Stimulated activated CD4-positive, alpha-beta T cell treated with anti-CD3 and anti-CD28 coated beads, Interleukin-12 subunit alpha, Interleukin-12 subunit beta, amount 100 ng/mL, for 48 hours (primary cell): Measurements from ENCODE around the gene ZFAND2B.
"Not testable (repeated sequence)": the region's sequence is repeated elsewhere in the genome, so short reads cannot be mapped to it uniquely, and the experiment has no call there.

Experiments
- DNase-seq, 3 donors: peaks; one replicate each; pipeline ENCODE4 v3.0.0-alpha.2; 2020; ENCODE audit warnings: low read depth in 2 of 3, low spot score in 1 of 3

The ZFAND2B gene

DNA sequence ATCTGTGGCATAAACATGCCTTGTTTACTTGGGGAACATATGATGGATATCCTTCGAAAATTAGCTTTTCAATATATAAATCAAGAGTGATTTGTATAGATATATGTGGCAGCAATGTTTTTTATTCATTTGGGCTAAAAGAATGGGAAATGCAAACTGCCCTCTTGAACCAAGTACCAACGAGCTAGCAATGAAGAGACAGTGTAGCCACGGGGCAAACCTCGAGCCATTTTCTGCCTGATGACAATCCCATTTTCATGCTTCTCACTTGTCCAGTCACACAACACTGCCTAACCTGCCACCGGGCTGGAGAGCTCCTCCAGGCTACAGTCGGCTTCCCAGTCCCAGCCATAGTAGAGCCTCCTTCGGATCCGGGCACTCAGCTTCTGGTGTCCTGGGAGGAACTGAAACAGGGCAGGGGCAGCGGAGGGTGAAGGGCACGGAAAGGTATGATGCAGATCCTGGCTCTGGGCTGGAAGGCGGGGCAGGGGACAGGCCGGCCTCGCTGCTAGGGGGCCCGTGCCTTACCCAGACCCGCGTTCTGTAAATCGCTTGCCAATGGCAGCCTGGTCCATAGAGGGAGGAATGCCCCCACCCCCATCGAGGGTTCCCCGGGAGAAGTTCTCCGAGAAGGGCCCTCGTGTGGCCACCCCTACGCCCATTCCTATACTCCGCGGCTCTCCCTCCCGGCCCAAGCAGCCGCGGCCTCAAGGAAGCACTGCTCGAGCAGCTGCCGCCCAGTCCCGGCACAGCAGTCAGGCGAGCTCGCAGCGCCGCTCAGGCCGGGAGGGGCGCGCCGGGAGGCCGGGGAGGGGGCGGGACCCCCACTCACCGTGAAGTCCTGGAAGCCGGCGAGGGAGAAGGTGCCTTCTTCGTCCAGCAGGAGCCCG, 30.4 kb upstream of the ZFAND2B start:
- peak in 1 of 3 donors; percentile 25 for DNase-seq

DNA sequence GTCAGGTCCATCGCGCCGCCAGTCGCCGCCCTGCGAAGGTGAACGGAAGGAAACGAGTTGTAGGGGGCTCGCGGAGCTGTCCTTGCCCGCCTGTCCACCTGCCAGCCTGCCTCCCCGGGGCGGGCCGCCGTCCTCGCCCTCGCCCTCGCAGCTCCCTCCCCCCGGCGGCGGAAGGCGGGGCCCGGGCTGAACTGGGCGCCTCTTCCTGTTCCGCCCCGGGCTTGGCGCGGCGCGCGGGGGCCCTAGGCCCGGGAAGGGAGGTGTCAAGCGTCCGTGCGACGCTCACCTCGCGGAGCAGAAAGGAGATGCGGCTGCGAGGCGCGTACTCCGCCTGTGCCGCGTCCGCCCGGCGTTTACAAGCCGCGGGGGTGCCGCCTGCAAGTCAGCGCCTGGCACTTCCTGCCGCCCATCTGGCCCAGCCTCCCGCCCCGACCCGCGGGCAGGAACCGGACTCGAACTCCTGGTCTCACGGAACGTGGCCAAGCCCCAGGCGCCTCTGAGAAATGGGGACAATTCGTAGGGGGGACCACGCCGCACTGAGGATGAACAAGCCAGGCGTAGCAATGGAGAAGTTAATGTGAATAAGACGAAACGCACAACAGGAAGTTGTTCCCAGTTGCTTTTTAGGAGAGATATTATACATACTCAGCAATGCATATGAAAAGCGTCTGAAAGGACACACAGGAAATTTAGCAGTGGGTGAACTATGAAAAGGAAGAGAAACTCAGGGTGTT, 29.6 kb upstream of the ZFAND2B start, which contains the start of gene CNPPD1:
TSS of gene CNPPD1 (minus strand) at position 108 of the 734 bp plus-strand sequence. CDS start at position 11, 97 bp downstream.
- DNase-seq = peak; percentile 64 to 86 (median 75)

GRCh38 chr2:219177552-219178376, 28.8 kb upstream of the ZFAND2B start, which contains the start of gene RETREG2:
Gene RETREG2, plus strand, starts transcription at chr2:219178275. Its CDS starts 78 bp downstream, at chr2:219178353.
- peak; percentile 61 to 73 (median 63) for DNase-seq

DNA sequence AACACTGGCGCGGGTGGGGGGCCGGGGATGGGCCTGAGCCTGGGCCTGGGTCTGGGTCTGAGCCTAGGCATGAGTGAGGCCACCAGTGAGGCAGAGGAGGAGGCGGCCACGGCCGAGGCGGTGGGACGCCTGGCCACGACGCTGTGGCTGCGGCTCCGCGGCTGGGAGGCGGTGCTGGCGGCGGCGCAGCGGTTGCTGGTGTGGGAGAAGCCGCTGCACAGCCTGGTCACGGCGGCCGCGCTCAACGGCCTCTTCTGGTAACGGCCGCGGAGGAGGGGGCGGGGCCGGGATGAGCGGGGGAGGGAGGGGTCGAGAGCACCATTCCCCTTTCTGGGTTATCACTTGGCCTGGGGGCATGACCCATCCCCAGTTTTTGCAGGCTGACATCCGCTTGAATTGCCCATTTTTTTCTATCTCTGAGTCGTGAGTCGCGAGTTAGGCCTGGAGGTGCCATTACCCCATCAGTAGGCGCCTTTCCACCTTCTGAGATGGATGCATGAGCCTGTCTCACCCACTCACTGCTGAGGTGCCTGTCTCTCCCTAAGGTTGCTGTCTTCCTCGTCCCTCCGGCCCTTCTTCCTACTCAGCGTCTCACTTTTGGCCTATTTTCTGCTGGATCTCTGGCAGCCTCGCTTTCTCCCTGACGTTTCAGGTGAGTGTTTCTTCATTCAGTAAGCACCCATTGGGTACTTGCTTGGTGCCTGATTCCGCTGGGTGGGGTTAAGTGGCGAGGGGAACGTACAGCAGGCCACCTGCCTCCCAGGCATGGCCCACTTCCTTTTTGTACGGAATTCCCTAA, 28.0 kb upstream of the ZFAND2B start:
- no peak for DNase-seq

DNA sequence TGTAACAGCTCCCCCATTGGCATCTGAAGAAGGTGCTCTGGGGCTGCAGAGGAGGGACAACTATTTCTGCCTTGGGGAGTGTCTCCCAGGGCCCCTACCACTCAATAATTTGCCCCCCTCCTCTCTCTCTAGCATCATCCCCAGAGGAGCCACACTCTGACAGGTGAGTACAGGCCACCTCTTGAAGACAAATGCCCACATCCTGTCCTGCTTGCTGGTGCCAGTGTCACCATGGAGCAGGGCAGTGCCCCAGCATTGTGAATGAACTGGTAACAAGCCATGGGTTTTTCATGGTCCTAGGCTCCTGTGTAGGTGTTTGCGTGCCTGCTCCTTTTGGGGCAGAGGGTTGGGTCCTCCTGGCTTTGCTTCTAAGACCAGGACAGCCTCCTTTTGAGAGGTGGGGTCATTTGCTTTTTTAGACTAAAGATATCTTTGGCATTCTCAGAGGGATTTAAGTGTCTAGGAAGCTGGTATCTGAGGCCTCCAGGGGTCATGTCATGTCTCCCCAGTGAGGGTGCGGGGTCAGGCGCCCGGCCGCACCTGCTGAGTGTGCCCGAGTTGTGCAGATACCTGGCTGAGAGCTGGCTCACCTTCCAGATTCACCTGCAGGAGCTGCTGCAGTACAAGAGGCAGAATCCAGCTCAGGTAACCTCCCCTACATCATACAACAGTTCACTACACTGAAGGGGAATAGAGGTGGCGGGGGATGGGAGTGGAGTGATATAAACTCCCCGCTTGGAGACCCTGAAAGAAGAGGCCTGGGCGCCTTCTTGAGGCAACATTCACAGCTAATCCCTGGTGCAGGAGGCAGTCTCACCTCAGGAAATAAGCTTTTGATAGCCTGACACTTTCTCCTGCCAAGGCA, 26.7 kb upstream of the ZFAND2B start:
- DNase-seq = no peak

- no peak for DNase-seq
These were observed 25.6 kb upstream of the ZFAND2B start for GRCh38 chr2:219180961-219181360.

- DNase-seq = no peak
These were observed 25.1 kb upstream of the ZFAND2B start for GRCh38 chr2:219181531-219181930.

DNA sequence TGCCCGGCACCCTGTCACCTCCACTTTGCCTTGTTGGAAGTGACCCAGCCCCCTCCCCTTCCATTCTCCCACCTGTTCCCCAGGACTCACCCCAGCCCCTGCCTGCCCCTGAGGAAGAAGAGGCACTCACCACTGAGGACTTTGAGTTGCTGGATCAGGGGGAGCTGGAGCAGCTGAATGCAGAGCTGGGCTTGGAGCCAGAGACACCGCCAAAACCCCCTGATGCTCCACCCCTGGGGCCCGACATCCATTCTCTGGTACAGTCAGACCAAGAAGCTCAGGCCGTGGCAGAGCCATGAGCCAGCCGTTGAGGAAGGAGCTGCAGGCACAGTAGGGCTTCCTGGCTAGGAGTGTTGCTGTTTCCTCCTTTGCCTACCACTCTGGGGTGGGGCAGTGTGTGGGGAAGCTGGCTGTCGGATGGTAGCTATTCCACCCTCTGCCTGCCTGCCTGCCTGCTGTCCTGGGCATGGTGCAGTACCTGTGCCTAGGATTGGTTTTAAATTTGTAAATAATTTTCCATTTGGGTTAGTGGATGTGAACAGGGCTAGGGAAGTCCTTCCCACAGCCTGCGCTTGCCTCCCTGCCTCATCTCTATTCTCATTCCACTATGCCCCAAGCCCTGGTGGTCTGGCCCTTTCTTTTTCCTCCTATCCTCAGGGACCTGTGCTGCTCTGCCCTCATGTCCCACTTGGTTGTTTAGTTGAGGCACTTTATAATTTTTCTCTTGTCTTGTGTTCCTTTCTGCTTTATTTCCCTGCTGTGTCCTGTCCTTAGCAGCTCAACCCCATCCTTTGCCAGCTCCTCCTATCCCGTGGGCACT, 24.0 kb upstream of the ZFAND2B start:
- no peak for DNase-seq

DNA sequence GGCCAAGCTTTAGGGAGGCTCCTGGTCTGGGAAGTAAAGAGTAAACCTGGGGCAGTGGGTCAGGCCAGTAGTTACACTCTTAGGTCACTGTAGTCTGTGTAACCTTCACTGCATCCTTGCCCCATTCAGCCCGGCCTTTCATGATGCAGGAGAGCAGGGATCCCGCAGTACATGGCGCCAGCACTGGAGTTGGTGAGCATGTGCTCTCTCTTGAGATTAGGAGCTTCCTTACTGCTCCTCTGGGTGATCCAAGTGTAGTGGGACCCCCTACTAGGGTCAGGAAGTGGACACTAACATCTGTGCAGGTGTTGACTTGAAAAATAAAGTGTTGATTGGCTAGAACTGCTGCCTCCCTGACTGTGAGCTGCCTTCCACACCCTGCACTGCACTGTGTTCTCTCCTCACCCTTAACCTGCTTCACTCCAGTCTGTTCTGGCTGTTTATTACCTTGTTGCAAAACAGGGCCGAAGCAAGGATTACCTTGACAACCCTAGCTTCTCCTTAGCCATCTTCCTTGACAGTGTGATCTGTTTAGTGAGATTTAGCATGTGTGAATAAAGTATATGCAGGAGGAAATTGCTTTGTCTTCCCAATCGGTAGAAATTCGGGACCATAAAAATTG, 23.3 kb upstream of the ZFAND2B start:
- no peak for DNase-seq

GRCh38 chr2:219184121-219184520, 22.5 kb upstream of the ZFAND2B start:
- no peak for DNase-seq

DNA sequence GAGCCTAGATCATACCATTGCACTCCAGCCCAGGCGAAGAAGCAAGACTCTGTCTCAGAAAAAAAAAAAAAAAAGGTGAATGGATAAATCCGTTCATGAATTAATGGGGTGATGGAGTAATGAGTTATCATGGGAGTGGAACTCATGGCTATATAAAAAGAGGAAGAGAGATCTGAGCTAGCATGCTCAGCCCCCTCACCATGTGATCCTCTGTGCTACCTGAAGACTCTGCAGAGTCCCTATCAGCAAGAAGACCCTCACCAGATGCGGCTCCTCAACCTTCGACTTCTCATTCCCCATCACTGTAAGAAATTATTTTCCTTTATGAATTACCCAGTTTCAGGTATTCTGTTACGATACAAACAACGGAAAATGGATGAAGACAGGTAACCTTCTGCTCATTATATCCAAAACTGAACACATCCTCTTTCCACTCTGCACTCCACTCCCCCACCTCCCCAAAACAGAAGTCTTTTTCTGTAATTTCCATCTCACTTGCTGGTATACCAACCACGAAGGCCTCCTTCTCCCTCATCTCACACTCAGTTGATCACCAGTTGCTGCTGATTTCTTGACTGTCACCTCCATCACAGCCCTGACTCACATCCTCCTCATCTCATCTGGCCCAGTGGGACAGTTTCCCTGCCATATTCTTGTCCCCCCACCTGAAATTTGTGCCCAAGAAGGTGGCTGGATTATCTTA, 19.7 kb upstream of the ZFAND2B start:
- DNase-seq = peak in 2 of 3 donors; percentile 25 to 30

DNA sequence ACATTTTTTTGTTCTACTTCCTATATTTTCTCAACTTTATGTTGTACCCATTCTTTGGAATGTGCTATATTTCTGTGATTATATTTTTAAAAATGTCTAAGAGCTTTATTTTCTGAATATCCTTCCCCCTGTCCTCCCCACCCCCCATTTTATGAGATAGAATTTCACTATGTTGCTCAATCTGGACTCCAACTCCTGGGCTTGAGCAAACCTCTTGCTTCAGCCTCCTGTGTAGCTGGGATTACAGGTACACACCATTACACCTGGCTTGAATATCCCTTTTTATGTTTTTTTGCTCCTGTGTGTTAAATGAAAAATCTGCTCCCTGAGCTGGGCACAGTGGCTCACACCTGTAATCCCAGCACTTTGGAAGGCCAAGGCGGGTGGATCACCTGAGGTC, 9.2 kb upstream of the ZFAND2B start:
- no peak for DNase-seq

GRCh38 chr2:219198974-219199373, 7.6 kb upstream of the ZFAND2B start:
- no peak for DNase-seq

DNA sequence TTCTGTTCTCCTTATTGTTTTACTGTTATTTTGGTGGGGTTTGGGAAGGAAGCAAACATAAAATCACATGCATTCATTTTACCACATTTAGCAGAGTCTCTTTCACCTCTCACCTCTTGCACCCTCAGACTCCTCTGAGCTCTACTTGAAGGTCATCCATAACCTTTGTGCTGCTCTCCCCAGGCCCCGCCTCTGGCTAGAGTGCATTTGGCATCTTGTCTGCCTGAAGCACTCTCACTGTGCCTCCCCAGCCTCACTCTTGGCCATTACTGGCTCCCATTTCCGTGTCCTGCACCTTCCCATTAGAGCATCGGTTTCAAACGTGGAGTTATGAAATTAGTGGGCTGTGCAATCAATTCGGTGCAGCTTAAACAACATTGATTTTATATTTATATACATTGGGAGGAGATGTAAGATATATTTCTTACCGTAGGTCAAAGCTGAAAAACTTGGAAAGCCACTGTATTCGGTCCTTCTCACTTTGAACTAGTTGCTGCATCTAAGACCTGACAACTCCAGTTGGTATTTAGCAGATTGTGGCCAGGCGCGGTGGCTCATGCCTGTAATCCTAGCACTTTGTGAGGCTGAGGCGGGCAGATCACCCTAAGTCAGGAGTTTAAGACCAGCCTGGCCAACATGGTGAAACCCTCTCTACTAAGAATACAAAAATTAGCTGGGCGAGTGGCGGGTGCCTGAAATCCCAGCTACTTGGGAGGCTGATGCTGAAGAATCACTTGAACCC, 6.9 kb upstream of the ZFAND2B start:
- no peak for DNase-seq

- DNase-seq = peak in 1 of 3 donors; percentile 10
These were observed 5.9 kb upstream of the ZFAND2B start for GRCh38 chr2:219200502-219201326.

- DNase-seq = not testable (repeated sequence)
These were observed 5.3 kb upstream of the ZFAND2B start for GRCh38 chr2:219201331-219201730.
